IPS-NIHi11 (cell line): ENCODE results near the gene C3orf52.

Experiments used
- DNase-seq: peaks from one replicate; pipeline ENCODE4 v3.0.0; 2012; ENCODE audit warnings: mixed read lengths, low spot score

C3orf52 gene

GRCh38 chr3:112119962-112120836, 34.0 kb downstream of the C3orf52 start:
- DNase-seq, result no peak

- no peak for DNase-seq
These were observed 35.7 kb downstream of the C3orf52 start for GRCh38 chr3:112121577-112122547.

DNA sequence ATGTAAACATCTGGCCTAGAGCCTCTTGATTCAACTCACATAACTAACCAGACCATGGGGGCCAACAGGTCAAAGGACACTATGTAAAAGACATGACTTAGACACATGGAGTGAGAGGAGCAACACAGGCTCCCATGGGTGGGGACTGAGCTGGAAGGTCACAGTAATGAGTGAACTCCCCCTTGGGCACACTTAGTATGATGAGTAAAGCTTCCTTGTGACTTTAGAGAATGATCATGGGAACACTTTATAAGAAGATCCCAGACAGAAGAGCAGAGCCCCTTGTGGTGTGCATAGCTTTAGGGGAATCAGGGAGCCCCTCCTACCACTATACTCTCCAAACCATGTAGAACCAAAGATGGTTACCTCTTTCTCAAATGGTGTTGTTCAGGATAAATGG, 36.7 kb downstream of the C3orf52 start:
- DNase-seq, result no peak

DNA sequence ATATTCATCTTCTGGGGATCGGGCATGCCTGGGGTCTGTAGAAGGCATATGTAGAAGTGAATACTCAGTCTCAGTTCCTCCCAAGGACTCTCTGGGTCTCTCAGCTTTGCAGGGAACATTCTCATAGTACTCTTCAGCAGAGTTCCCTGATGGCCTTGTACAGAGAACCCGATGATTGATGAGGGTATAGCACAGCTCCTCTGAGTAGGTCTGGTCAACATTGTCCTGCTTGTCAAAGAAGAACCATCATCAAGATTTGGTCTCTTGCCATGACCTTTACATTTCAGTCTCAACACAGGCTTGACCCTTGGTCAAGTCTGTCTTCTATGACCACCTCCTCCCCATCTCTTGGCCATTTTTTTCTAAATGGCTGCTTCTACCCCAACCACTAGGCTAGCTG, 37.4 kb downstream of the C3orf52 start:
- no peak for DNase-seq

DNA sequence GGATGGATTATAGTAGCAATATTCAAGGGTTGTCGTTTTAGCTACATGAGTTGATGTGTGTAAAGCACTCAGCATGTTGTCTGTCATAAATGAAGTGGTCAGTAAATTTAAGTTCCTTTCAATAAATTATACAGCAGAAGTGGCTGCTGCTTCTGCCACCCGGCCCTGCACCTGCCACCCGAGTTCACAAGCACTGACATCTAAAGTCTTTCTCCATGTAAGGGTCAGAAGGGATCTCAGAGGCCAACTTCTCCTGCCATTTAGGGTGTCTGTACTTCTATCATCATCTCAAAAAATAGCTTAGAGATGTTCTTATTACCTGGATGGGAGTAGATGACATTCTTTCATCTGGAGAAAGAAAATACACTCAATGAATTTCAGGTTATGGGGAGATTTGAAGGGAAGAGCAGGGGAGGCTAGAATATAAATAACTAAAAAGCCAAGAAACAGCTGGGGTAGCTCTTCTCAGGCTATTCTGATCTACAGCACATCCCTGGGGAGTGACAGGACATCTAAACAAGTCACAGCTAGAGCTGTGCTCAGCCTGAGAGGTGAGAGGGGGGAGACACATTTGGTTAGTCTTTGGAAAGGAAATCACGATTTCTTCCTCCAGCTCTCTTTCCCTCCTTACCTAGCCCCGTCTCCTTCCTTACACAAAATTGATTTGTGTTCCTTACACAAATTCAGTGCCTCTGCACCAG, 38.9 kb downstream of the C3orf52 start:
- DNase-seq, result no peak

DNA sequence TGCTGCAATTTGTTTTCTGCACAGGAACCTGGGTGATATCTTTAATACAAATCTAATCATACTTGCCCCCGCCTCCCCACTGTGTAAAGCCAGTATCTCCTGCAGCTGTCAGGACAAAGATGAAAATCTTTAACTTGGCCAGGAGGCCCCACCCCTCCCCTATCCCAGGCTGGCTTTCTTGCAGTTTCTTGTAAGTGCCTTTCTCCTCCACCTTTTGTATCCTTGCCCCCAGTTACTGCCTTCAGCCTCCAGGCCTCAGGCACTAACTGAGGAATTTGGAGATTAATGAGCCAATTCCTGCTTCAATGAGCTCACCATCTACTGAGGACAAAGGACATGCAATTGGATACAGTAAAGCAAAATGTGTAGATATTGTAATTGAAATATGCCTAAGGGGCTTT, 40.3 kb downstream of the C3orf52 start:
- DNase-seq, result peak; percentile 42

DNA sequence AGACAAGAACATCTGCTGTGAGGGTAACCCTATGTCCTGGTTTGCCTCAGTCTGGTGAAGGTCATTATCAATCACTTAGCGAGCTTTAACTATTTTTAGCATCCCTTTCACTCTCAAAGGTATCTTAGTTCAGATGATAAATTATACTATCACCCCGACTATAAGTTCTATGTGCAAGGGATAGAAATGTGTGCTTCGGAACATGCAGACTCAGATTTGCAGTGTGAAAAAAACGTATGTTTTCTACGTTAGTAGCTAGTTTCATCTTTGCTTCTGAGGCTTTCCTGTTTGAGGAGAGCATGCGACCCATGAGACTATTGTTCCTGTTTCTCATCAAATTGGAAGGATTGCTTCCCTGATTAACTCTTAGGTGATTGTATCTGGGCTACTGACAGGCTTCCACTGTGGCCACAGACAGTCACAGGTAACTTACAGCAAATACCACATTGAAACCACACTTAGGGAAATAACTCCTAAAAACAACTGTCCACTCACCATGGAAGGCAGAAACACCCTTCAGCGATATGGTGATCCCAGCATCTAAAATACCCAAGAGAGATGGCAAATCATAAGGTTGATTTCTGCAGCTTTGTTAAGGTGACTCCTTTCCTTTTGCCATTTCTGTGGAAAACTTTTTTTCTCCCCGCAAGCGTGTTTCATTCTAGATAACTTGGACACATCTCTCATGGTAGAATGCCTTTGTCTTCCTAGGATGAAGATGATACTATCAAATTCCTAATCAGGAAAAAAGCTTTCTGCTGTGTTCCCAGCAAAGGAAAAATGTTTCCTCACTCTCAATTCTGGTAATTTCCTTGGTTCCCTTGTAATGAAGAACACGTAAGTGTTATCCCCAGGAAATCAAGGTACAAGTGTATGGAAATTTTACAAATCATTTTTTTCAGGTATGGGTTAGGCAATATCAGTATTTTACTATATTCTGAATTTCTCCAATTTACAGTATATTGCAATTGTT, 41.6 kb downstream of the C3orf52 start:
- DNase-seq, result no peak

- no peak for DNase-seq
These were observed 42.9 kb downstream of the C3orf52 start for GRCh38 chr3:112128843-112129727.

GRCh38 chr3:112129925-112130637, 43.9 kb downstream of the C3orf52 start:
- DNase-seq, result no peak

- no peak for DNase-seq
These were observed 44.4 kb downstream of the C3orf52 start for GRCh38 chr3:112130638-112130993.

DNA sequence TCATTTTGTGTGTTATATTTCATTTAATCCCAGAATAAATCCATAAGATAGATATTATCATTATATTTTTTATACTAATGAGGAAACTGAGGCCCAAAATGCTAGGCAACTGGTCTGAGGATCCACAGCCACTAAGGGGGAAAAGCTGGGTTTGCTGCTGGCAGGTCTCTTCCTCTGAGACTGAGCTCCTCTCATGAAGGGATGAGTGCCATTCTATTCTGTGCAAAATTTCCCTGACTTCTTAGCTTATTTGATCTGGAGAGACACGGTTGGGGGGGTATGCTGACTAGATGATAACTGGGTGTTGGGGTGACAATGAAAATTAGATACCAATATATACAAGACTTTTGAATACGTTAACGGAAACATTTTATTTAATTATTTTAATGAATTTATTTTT, 44.9 kb downstream of the C3orf52 start:
- no peak for DNase-seq

DNA sequence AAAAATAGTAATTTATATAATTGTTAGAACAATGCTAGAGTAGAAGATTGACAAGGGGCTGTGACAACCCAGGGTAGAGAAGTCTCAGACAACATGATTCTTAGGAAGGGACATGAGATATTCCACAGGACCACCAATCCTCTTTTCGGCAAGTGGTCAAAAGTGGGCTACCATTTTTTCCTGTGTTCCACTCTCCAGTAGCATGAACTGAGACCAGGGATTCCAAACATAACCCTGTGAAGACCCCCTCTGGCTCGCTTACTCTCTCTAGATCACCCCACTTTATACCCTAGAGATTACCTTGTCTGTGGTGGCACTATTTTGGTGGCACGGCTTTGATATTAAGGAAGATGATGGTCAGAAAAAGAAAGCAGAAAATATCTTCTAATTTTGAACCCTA, 45.9 kb downstream of the C3orf52 start:
- DNase-seq, result no peak

- no peak for DNase-seq
These were observed 46.4 kb downstream of the C3orf52 start for GRCh38 chr3:112132554-112132953.

DNA sequence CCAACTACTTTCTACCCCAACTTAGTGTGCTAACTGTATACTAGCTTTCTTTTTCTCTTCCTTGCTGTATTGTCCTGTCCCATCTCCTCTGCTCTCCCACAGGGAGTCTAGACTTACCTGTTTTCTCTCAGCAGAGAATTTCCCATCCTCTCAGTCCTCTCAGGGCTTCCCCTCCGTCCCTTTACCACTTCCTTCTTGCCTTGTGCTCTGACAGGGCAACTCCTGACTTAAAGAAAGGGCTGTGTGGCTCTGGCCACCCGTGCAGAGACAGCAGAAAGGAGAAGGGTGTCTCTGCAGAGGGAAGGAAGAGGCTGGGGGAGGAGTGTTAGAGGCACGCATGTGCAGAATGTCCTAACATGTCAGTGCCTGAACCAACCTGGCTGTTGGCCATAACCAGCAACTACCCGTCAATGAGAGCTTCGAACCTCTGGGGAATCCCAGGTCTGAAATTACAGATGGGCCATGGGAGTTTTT, 46.8 kb downstream of the C3orf52 start, which contains the start of gene GCSAM:
Gene GCSAM (minus strand): TSS at position 274 of the 474 bp plus-strand sequence. CDS start 128 bp downstream, at position 146.
- no peak for DNase-seq

DNA sequence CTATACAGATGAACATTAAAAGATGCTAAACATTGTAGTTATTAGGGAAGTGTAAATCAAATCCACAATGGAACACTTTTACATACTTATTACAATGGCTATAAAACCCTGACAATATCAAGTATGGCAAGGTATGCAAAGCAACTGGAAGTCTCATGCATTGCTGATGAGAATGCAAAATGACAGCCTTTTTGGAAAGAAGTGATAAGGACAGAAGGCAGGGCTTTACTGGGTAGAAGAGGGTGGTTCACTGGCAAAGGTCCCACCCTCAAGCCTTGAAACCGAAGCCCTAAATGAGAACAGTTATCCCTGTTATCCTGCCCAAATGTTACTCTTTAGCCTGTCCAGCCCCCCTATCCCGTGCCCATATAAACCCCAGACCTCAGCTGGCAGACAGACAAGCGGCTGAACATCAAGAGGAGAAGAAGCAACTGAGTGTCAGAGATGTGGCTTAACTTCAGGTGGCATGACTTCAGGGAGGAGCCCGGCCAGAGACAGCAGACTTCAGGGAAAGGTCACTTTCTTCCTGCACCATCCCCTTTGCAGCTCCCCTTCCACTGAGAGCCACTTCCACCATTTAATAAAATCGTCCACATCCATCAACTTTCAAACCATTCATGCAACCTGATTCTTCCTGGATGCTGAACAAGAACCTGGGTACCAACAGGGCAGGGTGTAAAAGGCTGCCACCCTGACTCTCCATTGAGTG, 47.6 kb downstream of the C3orf52 start:
- no peak for DNase-seq

GRCh38 chr3:112134335-112135124, 48.3 kb downstream of the C3orf52 start:
- no peak for DNase-seq

DNA sequence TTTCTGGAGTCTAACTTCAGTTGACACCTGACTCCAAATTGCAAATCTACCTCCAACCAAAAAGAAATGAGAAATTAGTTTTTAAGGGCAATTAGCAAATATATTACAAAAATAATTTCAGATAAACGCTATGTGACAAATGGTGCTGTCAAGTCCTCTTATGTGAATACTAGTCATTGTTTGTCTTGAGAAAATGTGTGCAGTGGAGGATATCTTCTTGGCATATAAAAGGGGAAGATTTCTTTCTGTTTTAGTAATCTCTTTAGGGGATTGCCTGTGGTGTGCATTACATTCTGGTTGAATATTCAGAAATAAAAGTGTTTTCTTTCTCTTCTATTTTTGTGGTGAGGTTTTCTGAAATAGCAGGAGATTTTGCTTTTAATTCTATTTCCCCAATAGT, 49.9 kb downstream of the C3orf52 start:
- no peak for DNase-seq
